HG02885 (cell line): ENCODE data around the gene LRRC43.

Experiments
- ATAC-seq: cut with Tn5 transposase; IDR thresholded peaks from one replicate; pipeline ENCODE4 v1.9.1; 2021; ENCODE audit warnings: mild to moderate bottlenecking; ENCODE audit not compliant: unreplicated experiment, poor library complexity

Gene LRRC43

DNA sequence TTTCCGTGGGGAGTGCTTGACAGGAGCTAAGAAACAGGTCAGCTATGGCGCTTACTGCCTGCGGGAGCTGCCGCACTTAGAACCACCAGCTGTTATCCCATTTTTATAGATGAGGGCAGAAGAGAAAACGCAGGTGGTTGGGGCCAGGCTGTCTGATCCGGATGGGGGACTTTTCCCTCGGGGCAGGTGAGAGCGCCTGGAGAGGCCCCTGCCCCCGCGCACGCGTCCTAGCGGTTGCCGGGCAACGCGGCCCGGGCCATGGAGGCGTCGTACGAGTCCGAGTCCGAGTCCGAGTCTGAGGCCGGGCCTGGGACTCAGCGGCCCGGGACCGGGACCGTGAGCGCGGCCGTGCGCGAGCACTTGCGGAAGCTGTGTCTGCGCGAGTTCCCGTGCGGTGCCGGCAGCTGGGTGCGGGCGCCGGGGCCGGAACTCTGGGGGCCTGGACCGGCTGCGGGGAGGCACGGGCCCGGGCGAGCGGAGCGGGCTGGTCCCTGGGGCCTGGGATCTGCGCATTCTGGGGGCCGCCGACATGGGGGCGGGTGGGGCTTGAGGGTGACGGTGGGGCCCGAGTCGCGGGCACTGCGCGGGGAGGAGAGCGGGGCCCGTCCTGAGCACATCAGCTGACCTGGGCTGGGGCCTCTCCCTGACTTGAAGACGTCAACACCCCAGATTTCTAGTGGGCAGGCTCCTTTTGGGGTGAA lies at the start of gene LRRC43:
Gene LRRC43, plus strand, starts transcription at position 237 of the 701 bp plus-strand sequence. Its CDS starts 22 bp downstream, at position 259.
- no peak for ATAC-seq

- ATAC-seq, result no peak
Measured at GRCh38 chr12:122133192-122133950, 49.6 kb upstream of the LRRC43 start.

DNA sequence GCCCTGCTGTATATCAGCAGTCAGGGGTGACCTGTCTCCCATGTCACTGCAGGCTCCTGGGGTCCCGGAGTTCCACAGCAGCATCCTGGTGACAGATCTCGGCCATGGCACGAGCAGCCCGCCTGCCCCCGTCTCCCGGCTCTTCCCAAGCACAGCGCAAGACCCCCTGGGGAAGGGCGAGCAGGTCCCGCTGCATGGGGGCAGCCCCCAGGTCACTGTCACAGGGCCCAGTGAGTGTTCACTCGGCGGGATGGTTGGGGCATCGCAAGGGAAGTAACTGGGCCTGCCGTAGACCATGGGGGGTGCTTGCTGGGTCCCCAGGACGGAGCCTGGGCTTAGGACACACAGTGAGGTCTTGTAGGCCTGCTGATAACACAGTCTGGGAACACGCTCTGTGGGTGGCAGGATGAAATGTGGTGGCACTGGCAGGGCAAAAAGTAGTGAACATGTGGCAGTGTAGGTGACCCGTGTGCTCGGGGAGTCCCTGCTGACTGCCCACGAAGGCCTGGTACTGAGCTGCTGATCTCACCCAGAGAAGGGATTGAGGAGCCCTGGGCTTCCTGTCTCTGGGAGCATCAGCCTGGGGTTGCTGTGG lies 47.4 kb upstream of the LRRC43 start:
- no peak for ATAC-seq

- no peak for ATAC-seq
Measured at GRCh38 chr12:122137229-122137628, 45.7 kb upstream of the LRRC43 start.

DNA sequence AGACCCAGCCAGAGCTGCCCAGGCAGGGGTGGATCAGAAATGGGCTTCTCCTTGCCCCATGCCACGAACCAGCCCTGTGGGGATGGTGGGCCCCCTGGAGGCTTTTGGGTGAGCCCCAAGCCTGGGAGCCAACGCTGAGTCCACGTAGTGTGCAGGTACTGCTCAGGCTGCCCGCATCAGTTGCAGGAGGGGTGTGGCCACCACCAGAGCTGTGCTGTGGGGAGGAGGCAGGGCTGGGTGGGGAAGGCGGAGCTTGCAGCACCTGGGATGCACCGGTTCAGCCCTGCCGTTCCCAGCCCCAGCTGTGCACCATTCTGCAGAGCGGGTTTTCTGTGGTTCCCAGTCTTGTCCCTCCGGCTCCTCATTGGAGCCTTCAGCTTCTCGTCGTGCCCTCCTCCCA lies 45.2 kb upstream of the LRRC43 start:
- no peak for ATAC-seq

GRCh38 chr12:122138181-122138580 lies 44.7 kb upstream of the LRRC43 start:
- ATAC-seq, result no peak

DNA sequence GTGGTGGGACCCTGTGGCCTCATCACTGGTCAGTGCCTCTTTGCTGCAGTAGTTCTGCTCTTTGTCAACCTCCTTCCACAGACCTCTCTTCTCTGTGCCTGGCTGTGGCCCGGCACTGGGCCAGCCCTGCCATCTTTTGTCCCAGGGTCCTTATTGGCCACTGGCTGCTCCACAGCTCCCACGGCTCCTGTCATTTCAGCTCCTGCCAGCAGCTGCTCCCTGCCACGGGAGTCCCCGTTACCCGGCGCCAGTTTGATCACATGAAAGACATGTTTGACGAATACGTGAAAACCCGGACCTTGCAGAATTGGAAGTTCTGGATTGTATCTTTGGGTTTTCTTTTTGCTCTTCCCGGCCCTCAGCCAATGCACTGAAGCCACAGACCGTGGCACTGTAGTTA lies 44.3 kb upstream of the LRRC43 start:
- ATAC-seq, result no peak

GRCh38 chr12:122139266-122139665 lies 43.7 kb upstream of the LRRC43 start:
- ATAC-seq, result no peak

- ATAC-seq, result no peak
Measured at GRCh38 chr12:122139941-122140340, 43.0 kb upstream of the LRRC43 start.

DNA sequence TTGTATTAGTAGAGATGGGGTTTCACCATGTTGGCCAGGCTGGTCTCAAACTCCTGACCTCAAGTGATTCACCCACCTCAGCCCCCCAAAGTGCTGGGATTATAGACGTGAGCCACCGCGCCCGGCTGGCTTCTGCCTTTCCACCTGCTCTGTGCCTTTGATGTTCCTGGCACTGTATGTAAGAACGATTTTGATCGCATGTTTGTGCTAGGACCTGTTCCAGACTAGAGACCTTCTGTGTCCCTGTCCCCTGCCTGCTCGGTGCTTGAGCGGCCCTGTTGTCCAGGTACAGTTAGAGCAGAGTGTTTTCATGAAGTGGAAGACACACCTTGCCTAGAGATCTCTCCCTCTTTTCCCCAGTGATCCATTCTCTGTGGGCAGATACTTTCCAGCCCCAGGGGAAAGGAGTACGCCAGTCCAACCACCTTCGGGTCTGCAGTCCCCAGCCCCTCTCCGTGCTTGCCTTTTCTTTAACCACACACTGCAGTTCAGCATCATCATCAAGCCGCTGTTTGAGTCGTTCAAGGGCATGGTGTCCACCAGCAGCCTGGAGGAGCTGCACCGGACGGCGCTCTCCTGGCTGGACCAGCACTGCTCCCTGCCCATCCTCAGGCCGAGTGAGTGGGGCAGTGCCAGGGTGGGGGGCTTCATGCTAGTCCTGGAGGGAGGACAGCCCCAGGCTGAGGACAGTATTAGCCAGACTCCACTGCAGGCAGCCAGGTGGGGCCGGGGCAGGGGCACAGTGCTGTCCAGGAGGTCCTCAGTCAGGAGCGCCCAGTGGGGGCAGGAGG lies 42.3 kb upstream of the LRRC43 start:
- ATAC-seq, result no peak

- ATAC-seq, result no peak
Measured at GRCh38 chr12:122141911-122142725, 40.8 kb upstream of the LRRC43 start.

GRCh38 chr12:122142857-122143256 lies 40.1 kb upstream of the LRRC43 start:
- no peak for ATAC-seq

- ATAC-seq, result no peak
Measured at GRCh38 chr12:122144885-122145284, 38.0 kb upstream of the LRRC43 start.

- ATAC-seq, result no peak
Measured at GRCh38 chr12:122145505-122146330, 37.2 kb upstream of the LRRC43 start.

DNA sequence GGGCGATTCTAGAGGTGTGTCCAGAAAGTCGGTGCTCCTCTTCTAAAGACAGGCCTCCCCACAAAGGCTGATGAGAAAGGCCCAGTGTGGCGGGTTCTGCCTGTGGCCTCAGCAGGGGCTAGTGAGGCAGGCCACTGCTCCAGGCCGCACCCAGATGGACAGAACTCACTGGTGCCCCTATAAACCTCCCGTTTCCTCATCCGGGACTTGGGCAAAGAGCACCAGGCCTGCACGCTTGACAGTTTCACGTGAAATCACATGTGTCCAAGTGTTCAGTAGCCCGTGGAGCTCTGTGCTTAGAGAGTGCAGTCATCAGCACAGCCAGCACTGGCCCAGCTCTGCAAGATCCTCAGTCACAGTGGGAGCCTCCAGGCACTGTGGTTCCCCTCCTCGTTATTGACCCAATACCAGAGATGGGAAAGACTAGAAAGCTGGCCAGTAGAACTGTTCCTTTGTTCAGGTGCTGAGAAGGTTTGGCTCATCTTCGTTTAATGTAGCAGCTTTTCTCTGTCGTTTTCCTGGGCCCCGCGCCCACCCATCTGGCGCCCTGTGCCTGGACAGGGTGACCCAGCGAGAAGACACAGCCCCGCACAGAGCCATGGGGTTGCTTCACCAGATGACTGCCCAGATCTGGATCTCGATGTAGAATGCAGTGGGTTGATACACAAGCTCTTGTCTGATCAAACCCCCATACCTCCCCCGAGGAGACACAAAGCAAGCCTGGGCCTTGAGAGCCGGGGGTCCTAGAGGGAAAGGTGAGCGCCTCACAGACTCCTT lies 35.2 kb upstream of the LRRC43 start:
- no peak for ATAC-seq

DNA sequence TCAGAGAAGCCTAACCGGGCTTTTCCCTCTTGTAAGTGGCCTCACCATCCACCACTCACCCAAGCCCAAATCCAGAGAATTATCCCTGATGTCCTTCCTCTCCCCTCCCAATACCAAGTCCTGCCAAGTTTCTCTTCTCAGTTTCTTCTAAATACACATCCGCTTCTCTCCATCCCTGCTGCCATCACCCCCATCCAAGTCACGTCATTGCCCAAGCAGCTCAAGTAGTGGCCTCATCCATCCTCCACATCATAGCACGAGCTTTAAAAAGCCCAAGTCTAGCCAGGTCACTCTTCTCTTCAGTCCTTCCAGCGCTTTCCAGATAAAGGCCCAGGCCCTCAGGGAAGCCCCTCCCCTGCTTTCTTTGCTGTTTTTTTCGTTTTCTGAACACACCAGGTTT lies 34.3 kb upstream of the LRRC43 start:
- ATAC-seq, result no peak

- ATAC-seq, result no peak
Measured at GRCh38 chr12:122150127-122150681, 32.7 kb upstream of the LRRC43 start.

DNA sequence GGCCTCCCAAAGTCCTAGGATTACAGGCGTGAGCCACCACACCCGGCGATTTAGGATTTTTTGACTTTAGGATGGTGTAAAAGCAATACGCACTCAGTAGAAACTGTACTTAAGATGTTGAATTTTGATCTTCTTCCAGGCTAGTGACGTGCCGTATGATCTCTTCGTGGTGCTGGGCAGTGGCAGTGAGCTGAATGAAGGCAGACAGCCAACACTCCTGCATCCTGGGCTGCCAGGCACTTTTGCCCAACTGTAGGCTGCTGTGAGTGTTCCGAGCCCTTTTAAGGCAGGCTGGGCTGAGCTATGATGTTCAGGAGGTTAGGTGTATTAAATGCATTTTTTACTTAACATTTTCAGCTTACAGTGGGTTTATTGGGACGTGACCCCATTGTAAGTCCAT lies 30.2 kb upstream of the LRRC43 start:
- no peak for ATAC-seq
